Suprapubic skin (tissue), 4 donors: ENCODE data around the gene TFAP2B. TPM values are rescaled to one million over a fixed set of nuclear protein-coding genes. Genes with fewer than 3 reads are reported as not detected.

Source experiments
- DNase-seq, 2 donors: peaks; one replicate each; pipeline ENCODE4 v3.0.0-alpha.2; 2019; ENCODE audit warnings: low spot score in 2 of 2
- H3K27ac ChIP-seq: fragments of 200-600 bp; sonication (generic); one replicate; pipeline ENCODE4 v1.5.1; 2019
- H3K27me3 ChIP-seq: fragments of 200-600 bp; sonication (generic); one replicate; pipeline ENCODE4 v1.5.1; 2019
- H3K36me3 ChIP-seq: fragments of 200-600 bp; sonication (generic); one replicate; pipeline ENCODE4 v1.5.1; 2019
- H3K4me1 ChIP-seq: fragments of 200-600 bp; sonication (generic); one replicate; pipeline ENCODE4 v1.5.1; 2019
- H3K4me3 ChIP-seq: fragments of 200-600 bp; sonication (generic); one replicate; pipeline ENCODE4 v1.5.1; 2019; ENCODE audit warnings: mild to moderate bottlenecking
- H3K9me3 ChIP-seq: fragments of 200-600 bp; sonication (generic); one replicate; pipeline ENCODE4 v1.5.1; 2019
- EP300 ChIP-seq: sonication (generic); formaldehyde crosslinking; IDR thresholded peaks from one replicate; pipeline ENCODE4 v1.6.1; 2017; ENCODE audit warnings: antibody characterized with exemption
- POLR2A ChIP-seq, 2 donors: fragments of 450-650 bp; IDR thresholded peaks; one replicate each; pipeline ENCODE4 v1.6.1; 2017; ENCODE audit warnings: antibody characterized with exemption in 2 of 2, mild to moderate bottlenecking in 2 of 2, moderate library complexity in 2 of 2
- POLR2AphosphoS5 ChIP-seq, 3 donors: sonication (generic); formaldehyde crosslinking; IDR thresholded peaks; one replicate each; pipeline ENCODE4 v1.6.1; 2017; ENCODE audit warnings: antibody characterized with exemption in 3 of 3
- WGBS: methylation state at CpG from one replicate; pipeline ENCODE4 v1.1.5; 2018; 5-methylcytosine and 5-hydroxymethylcytosine counted together
- total RNA-seq, 4 donors: library from RNA; depleted of rRNA; stranded (reverse); fragments of >200 nt; gene quantifications; one replicate each; pipeline ENCODE4 v1.1.0, GENCODE V29; 2016
- TF ChIP-seq, protein P1 (sequence below), 2 donors: fragments of 200-600 bp in 1 of 2; fragments of 450-650 bp in 1 of 2; sonication (generic) in 1 of 2; IDR thresholded peaks; one replicate each; pipeline ENCODE4 v1.5.1; 2016 to 2019; ENCODE audit warnings: antibody characterized with exemption in 2 of 2, mild to moderate bottlenecking in 1 of 2, moderate library complexity in 1 of 2

The TFAP2B gene
- total RNA-seq: 1 to 10 TPM; 4.3 to 9.0 (median 8.2) TPM

- peak within 1 kb of the TSS; percentile 54 for H3K4me3 ChIP-seq
- peaks cover 68% of the 10 kb centered on the region for H3K27me3 ChIP-seq
- 11% methylated on average over 7 of the region's 7 CpGs for WGBS
- H3K27ac ChIP-seq: peak within 1 kb of the TSS; percentile 89
- H3K36me3 ChIP-seq: no peaks in the 10 kb centered on the region
- H3K9me3 ChIP-seq: no peaks in the 10 kb centered on the region
- DNase-seq: no peak
- H3K4me1 ChIP-seq: peaks cover 18% of the 10 kb centered on the region
- TF ChIP-seq EP300 (no peak), POLR2A (IDR thresholded peaks at IDR 0.05) (no peak)
- TF ChIP-seq, protein P1, sequence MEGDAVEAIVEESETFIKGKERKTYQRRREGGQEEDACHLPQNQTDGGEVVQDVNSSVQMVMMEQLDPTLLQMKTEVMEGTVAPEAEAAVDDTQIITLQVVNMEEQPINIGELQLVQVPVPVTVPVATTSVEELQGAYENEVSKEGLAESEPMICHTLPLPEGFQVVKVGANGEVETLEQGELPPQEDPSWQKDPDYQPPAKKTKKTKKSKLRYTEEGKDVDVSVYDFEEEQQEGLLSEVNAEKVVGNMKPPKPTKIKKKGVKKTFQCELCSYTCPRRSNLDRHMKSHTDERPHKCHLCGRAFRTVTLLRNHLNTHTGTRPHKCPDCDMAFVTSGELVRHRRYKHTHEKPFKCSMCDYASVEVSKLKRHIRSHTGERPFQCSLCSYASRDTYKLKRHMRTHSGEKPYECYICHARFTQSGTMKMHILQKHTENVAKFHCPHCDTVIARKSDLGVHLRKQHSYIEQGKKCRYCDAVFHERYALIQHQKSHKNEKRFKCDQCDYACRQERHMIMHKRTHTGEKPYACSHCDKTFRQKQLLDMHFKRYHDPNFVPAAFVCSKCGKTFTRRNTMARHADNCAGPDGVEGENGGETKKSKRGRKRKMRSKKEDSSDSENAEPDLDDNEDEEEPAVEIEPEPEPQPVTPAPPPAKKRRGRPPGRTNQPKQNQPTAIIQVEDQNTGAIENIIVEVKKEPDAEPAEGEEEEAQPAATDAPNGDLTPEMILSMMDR (IDR thresholded peaks at IDR 0.05): no peak
These were observed at the start of gene TFAP2B for GRCh38 chr6:50818673-50819072. Gene TFAP2B, plus strand, starts transcription at chr6:50818871. Its CDS starts 21 bp downstream, at chr6:50818892.

DNA sequence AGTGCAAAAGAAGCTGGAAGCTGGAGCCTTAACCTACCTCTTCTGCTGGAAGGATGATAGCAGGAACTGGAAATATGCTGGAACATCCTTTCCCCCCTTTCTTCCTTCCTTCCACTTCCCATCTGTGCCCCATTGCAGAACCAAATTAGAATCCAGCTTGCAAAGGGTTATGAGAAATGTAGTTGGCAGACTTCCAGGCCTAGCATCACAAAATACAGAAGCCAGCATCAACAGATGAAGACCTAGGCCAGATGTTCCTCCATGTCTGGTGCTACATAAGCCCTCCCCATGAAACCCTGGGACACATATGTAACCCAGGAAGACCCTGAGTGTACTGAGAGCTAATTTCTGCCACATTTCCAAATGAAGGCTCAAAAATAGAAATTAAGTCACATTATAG lies 40.0 kb upstream of the TFAP2B start:
- DNase-seq: no peak
- Histone ChIP-seq H3K4me3 (no peak overlapping the region), H3K27me3 (no peaks in the 10 kb centered on the region), H3K4me1 (no peaks in the 10 kb centered on the region), H3K27ac (no peak overlapping the region), H3K9me3 (no peaks in the 10 kb centered on the region), H3K36me3 (no peaks in the 10 kb centered on the region)
- TF ChIP-seq POLR2A (IDR thresholded peaks at IDR 0.05) (no peak), EP300 (no peak), POLR2AphosphoS5 (IDR thresholded peaks at IDR 0.05) (no peak)
- TF ChIP-seq, protein P1 (IDR thresholded peaks at IDR 0.05): no peak

GRCh38 chr6:50780382-50780781 lies 38.3 kb upstream of the TFAP2B start:
- H3K4me1 ChIP-seq: no peaks in the 10 kb centered on the region
- H3K27me3 ChIP-seq: peaks cover 2% of the 10 kb centered on the region
- no peaks in the 10 kb centered on the region for H3K36me3 ChIP-seq
- TF ChIP-seq, protein P1 (IDR thresholded peaks at IDR 0.05): no peak
- TF ChIP-seq POLR2A (IDR thresholded peaks at IDR 0.05) (no peak), EP300 (no peak), POLR2AphosphoS5 (IDR thresholded peaks at IDR 0.05) (no peak)
- no peak overlapping the region for H3K4me3 ChIP-seq
- H3K9me3 ChIP-seq: no peaks in the 10 kb centered on the region
- no peak overlapping the region for H3K27ac ChIP-seq
- 93% methylated on average over 5 of the region's 5 CpGs for WGBS
- no peak for DNase-seq

DNA sequence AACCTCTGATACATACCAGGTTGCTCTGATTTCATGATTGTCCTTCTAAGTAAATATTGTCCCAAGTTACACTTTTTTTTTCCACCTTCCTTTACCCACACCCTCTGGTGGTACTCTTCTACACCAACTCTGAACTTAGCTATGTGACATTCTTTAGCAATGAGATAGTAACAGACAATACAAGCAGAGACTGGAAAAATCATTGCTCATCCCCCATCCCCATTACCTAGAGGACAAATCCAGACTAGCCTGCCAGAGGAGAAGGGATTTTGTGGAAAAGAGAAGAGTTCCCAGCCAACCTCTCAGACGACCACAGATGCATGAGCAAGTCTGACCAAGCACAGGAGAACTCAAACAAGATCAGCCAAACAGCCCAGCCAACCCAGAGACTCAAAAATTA lies 32.8 kb upstream of the TFAP2B start:
- Histone ChIP-seq H3K36me3 (no peaks in the 10 kb centered on the region), H3K4me3 (no peak overlapping the region), H3K27ac (no peak overlapping the region), H3K9me3 (no peaks in the 10 kb centered on the region), H3K27me3 (peaks cover 2% of the 10 kb centered on the region), H3K4me1 (no peaks in the 10 kb centered on the region)
- WGBS: 18% methylated on average over 1 of the region's 1 CpG
- no peak for DNase-seq
- TF ChIP-seq POLR2AphosphoS5 (IDR thresholded peaks at IDR 0.05) (no peak), EP300 (no peak)
- TF ChIP-seq, protein P1 (IDR thresholded peaks at IDR 0.05): no peak

GRCh38 chr6:50791900-50792508 lies 26.7 kb upstream of the TFAP2B start:
- Histone ChIP-seq H3K4me1 (no peaks in the 10 kb centered on the region), H3K27ac (no peak overlapping the region), H3K36me3 (no peaks in the 10 kb centered on the region), H3K4me3 (no peak overlapping the region), H3K9me3 (no peaks in the 10 kb centered on the region), H3K27me3 (no peaks in the 10 kb centered on the region)
- WGBS: 3% methylated on average over 3 of the region's 3 CpGs
- TF ChIP-seq, protein P1 (IDR thresholded peaks at IDR 0.05): peak in 1 of 2 donors; percentile 60
- no peak for TF ChIP-seq POLR2A (IDR thresholded peaks at IDR 0.05)
- DNase-seq: no peak
